AG08395 (cell line): ENCODE data around the gene PDK2.
A peak's percentile ranks its signal among the peaks of the same experiment; 100 is the strongest.

Source experiments
- DNase-seq: peaks from one replicate; pipeline ENCODE4 v3.0.0; 2012; ENCODE audit warnings: mixed read lengths, low spot score

PDK2 gene

GRCh38 chr17:50100921-50101345 lies 5.8 kb downstream of the PDK2 start:
- peak; percentile 40 for DNase-seq

DNA sequence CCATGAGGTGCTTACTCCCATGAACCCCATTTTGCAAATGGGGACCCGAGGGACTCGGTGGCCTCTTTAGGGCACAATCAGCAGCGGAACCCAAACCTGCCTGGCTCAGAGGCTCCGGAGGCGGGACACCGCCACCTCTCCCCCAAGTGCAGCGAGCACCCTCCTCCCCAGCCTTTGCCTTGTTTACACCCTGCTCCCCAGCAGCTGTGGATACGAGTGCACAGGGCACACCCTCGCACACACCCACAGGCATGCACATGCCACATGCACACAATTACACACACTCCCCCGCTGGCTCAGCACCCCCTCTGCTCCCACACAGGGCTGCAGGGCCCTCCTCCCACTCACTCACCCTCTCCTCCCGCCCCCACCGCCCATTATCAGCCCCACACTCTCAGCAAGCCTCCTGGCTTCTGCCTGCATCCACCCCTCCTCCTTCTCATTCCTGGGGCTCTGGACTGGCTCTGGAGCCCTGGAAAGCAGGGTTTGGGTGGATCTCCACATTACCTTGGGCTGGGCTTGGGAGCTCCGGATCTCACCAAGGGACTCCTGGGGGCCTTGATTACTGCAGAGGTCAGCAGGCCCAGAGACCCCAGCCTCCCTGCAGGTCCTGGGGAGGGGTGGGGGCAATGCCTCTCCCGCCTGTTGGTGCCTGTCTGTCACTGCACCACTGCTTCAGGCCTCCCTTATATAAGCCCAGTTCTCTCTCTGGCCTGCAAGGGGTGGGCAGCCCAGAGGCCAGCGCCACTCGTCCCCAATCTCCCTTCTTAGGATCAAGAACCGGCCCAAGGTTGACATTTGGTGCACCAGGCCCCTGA lies 6.4 kb downstream of the PDK2 start:
- peak; percentile 61 for DNase-seq

GRCh38 chr17:50102164-50102991 lies 7.2 kb downstream of the PDK2 start:
- peak; percentile 29 for DNase-seq

GRCh38 chr17:50103252-50103651 lies 8.1 kb downstream of the PDK2 start:
- no peak for DNase-seq

DNA sequence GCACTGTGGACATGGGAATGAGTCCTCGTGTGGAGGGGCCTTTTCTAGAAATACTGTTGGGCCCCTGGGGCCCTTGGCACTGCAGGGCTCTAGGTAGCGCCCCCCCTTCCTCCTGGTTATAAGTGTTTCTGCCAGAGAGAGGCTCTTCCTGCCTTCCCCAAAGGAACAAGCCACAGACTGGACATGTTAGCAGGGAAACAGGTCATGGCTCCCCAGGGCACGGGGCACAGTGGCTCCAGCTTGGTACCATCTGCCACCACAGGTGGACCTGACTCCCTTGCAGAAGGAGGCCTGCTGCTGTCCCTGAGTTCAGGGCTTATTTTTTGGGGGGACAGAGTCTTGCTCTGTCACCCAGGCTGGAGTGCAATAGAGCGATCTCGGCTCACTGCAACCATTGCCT lies 8.8 kb downstream of the PDK2 start:
- DNase-seq: no peak

GRCh38 chr17:50105811-50106210 lies 10.7 kb downstream of the PDK2 start:
- no peak for DNase-seq

DNA sequence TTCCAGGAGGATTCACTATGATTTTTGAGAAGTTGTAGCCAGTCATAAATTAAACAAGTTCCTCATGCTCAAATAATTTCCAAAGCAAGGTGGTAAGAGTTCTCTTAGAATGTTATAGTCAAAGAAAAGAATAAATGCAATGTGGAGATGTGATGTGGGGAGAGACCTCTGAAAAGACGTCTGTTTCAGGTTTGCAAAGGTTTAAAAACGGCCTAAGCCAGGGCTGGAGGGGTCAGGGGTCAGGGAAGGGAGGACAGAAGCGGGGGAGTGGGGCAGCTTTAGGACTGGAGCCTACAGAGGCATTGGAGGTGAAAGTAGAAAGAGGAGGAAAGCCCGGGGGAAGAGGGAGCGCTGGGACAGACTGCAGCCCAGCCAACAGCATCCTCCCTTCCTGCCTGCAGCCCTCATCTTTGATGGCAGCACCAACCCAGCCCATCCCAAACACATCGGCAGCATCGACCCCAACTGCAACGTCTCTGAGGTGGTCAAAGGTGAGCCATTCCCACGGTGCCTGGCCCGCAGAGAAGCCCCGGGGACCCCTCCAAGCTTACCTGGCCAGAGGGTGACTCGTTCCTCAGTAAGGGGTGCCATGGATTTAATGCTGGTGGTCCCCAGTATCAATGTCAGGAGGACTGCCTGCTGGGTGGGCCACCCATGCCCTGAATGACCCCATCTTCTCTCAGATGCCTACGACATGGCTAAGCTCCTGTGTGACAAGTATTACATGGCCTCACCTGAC lies 11.4 kb downstream of the PDK2 start:
- DNase-seq: no peak

DNA sequence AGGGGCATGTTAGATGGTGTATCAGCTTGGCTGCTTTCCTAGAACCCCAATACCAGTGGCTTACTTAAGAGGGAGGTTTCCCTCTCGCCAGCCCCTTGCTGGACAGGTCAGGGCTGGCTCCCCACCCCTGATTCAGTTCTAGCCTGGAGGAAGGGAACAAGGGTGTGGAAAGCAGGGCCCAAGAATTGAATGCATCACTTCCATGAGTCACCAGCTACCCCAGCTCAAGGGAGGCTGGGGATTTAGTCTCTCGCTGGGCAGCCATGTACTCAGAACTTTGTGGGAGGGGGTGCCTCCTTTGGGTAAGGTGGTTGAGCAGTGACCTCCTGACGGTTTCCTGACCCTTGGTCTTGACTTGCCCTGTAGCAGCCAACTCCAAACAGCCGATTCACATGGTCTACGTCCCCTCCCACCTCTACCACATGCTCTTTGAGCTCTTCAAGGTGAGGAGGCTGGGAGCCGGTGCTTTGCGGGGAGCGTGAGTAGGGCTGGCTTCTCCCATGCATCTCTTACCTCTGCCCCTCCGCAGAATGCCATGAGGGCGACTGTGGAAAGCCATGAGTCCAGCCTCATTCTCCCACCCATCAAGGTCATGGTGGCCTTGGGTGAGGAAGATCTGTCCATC lies 12.8 kb downstream of the PDK2 start:
- peak; percentile 68 for DNase-seq

GRCh38 chr17:50108556-50108955 lies 13.4 kb downstream of the PDK2 start:
- no peak for DNase-seq

DNA sequence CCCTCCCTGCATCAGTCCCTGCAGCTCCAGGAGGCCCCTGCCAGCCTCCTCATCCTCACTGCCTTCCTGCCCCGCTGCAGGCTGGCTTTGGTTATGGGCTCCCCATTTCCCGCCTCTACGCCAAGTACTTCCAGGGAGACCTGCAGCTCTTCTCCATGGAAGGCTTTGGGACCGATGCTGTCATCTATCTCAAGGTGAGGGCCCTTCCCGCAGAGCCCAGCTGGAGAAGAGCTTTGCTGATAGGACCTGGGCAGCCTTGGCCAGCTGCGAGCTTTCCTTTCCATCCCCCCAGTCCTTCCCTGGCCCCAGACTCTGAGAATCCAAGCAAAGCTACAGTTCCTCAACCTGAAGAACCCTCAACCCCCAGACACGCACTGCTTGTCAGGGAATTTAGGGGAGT lies 14.1 kb downstream of the PDK2 start:
- no peak for DNase-seq

GRCh38 chr17:50109785-50110184 lies 14.6 kb downstream of the PDK2 start:
- no peak for DNase-seq

DNA sequence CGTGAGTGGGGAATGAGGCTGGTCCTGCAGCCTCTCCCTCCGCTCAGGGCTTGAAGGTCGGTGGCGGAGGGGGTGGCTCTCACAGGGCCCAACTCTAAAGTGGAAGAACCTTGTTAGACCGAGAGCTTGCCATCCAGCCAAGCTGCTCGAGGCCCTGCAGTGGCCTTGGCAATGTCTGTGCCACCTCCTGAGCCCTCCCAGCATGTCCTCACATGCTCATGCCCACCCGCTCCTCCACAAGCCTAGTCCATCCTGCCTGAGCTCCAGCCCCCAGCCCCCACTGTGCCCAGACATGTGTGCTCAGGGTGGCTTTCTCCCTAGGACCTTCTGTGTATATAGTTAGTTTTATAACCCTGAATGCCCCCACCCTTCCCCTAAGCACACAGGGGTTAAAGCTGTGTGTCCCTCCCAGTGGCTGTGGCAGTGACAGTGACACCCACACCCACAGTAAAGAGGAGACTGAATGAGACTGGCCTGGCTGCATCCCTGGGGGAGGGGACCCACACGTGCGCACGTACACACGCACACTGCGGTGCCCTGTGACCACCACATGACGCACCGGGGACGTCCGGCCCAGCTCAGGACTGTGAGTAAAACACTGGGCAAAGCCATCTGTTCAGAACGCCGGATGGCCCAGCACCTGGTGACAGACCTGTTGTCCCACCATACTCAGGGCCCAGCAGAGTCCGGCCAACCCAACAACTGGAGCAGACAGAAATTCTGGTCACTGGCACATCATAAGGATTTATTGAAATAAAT lies 15.6 kb downstream of the PDK2 start:
- no peak for DNase-seq

DNA sequence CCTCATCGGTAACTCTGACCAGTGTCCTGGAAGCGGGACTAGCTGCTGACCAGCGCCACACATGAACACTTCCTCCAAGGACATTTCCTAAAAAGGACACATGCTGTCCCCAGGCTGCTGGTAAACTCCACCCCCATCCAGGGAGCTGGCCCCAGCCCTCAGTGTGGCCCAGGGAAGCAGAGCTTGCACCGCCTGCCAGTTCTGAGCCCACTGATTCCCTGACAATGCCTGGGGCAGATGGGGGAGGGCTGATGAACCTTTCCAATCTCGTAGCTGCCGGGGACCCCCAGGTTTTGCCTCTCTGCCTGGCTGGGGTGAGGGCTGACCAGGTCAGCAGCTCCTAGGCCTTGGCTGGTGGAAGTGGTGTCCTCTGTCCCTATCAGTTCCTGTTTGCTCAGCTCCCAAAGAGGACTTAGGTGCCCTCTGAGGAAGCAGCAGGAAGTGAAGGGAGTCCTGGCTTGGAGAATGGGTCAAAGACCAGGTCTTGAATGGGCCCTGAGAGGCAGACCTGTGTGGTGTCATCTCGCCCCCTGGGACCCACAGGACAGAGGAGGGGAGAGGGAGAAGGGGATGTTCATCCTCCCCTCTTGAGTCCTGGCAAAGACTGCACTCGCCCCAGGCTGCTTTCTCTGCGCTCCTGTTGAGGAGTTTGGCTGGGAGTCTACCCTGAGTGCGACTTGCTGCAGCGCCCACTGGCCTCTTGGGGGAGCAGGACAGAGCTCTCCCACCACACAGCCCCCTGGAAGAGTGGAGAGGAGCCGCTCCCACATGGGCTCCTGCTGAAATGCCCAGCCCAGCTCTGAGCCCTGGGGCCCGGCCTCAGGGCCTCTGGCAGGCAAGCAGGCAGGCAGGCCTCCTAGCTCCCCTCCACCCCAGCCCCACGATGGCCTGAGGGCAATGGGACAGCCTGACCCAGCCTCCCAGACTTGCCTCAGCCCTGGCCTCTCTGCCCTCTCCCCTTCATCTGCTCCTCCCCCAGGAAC lies 16.8 kb downstream of the PDK2 start:
- no peak for DNase-seq

- DNase-seq: no peak
These were observed 17.5 kb downstream of the PDK2 start for GRCh38 chr17:50112694-50113093.

DNA sequence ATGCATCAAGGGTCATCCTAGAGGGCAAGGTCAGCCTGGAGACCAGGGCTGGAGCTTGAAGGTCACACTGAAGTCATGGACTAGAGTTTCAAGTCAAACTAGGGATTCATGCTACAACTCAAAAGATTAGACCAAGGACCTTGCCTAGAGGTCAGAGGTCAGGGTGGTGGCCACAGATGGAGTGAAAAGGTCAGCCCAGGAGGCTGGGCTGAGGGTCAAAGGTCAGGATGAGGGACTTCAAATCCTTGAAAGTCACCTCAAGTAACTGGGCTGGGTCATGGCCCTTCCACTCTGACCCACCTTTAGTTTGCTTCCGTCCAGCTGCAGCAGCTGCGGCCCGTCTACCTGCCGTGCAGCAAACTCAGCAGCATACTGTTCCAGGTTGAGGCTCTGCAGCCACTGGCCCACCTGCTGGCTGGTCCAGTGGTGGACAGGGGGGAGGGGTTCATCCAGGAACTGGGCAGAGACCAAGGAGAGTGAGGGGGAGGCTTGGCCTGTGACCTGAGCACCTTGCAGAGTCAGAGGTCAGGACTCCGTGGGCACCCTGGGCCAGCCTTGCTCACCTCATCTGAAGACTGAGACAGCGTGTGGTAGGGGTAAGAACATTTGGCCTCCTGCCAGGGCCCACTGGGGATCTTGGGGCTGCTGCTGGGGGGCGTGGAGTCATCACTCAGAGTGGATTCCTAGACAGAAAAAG lies 18.6 kb downstream of the PDK2 start:
- DNase-seq: no peak

DNA sequence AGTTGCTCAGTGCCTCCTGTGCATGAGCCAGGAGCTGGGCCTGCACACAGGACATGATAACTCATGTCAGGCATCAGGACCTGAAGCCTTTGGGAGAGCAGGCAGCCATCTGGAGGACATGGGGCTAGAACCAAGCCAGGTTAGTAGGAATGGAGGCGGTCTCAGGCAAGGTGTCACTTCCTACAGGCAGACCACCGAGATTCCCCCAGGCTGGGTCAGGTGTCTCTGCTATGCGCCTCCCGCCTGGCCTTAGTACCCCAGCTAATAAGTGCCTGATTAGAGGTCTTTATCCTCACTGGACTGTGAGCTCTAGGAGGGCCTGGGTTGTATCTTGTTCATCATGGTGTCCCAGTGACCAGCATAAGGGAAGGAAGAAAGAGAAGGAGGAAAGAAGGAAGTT lies 19.2 kb downstream of the PDK2 start:
- no peak for DNase-seq

DNA sequence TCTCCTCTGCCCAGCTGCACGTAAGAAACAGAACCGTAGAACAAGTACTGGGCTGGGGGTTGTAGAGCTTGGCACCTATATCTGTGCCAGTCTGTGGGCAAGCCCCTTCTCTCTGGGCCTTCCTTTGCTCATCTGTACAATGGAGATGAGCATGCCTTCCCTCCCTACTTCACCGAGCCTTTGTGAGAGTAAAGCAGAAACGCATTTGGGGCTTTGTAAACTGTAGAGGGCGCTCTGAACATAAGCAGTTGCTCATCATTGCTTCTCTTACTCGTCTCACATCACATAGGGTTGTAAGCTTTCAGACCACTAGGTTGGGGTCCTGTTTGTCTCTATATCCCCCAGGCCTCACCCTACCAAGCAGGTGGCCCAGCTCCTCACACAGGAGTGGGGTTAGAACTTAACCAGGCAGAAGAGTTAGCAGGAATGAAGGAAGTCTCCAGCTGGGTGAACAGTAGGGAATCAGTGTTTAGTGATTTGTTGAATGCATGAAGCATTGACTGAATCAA lies 19.8 kb downstream of the PDK2 start:
- DNase-seq: peak; percentile 61

- no peak for DNase-seq
These were observed 20.6 kb downstream of the PDK2 start for GRCh38 chr17:50115756-50116155.
